ENCODE measurements around the gene RCBTB2. TPM values are rescaled to one million over a fixed set of nuclear protein-coding genes. Genes with fewer than 3 reads are reported as not detected.
A peak's percentile ranks its signal among the peaks of the same experiment; 100 is the strongest.

The RCBTB2 gene
- total and polyA plus RNA-seq, 9 of the 15 experiments (the other 6 are each of a cell fraction or from before 2014, with no cell fraction given) = 0.91 to 3.3 (median 1.5) TPM

- no peak for FAIRE-seq
- TF ChIP-seq SMARCC2 (IDR thresholded peaks at IDR 0.05; ENCODE audit: low read depth) (no peak), TRIM25 (IDR thresholded peaks at IDR 0.05; ENCODE audit: borderline replicate concordance) (no peak), ZNF785 (CRISPR knock-in tag; IDR thresholded peaks at IDR 0.05) (no peak), ZNF436 (CRISPR knock-in tag; IDR thresholded peaks at IDR 0.05) (no peak), NKRF (IDR thresholded peaks at IDR 0.05; ENCODE audit: borderline replicate concordance) (no peak), KAT8 (IDR thresholded peaks at IDR 0.05; ENCODE audit: low read depth) (no peak), FOXM1 (IDR thresholded peaks at IDR 0.05; ENCODE audit: low read depth) (no peak), FOXM1 (CRISPR knock-in tag; IDR thresholded peaks at IDR 0.05; ENCODE audit: low read depth) (no peak), RAD51 (IDR thresholded peaks at IDR 0.05; ENCODE audit: borderline replicate concordance, low read depth) (no peak), HMBOX1 (IDR thresholded peaks at IDR 0.05) (no peak), PHB2 (IDR thresholded peaks at IDR 0.05; ENCODE audit: low read depth) (no peak), ID3 (CRISPR knock-in tag; IDR thresholded peaks at IDR 0.05) (no peak), ID3 (tag; IDR thresholded peaks at IDR 0.05) (no peak), ZNF124 (CRISPR knock-in tag; IDR thresholded peaks at IDR 0.05) (no peak), ZNF212 (CRISPR knock-in tag; IDR thresholded peaks at IDR 0.05) (no peak), TEAD4 (IDR thresholded peaks at IDR 0.05; ENCODE audit: low read length) (no peak), TEAD4 (CRISPR knock-in tag; IDR thresholded peaks at IDR 0.05; ENCODE audit: borderline replicate concordance) (no peak), RBBP5 (IDR thresholded peaks at IDR 0.05; ENCODE audit: borderline replicate concordance, insufficient read depth, low read length, poor library complexity, severe bottlenecking) (no peak), FOXA1 (IDR thresholded peaks at IDR 0.05; ENCODE audit: borderline replicate concordance) (no peak)
These were observed 2.0 kb downstream of the RCBTB2 start for GRCh38 chr13:48530833-48531232.

More at GRCh38 chr13:48530833-48531232, 2.0 kb downstream of the RCBTB2 start:
- Histone ChIP-seq H3K79me2 (ENCODE audit: control insufficient read depth, insufficient read depth, low read length) (no peaks in the 10 kb centered on the region), H3K9me3 (replicated peaks; ENCODE audit: control insufficient read depth, insufficient read depth, low read depth, low read length) (no peaks in the 10 kb centered on the region), H2AFZ (ENCODE audit: low read depth, low read length) (peak overlapping the region; percentile 82; the same call in 1 of the 2 replicates), H3K36me3 (ENCODE audit: control insufficient read depth, insufficient read depth, low read length) (no peaks in the 10 kb centered on the region), H3K9ac (ENCODE audit: insufficient read depth in 1 of 2, low read depth in 2 of 2, low read length in 2 of 2) (no peak overlapping the region), H3K4me3 (no peak overlapping the region), H4K20me1 (replicated peaks; ENCODE audit: control insufficient read depth, insufficient read depth, low read length) (no peaks in the 10 kb centered on the region), H3K4me1 (replicated peaks in 1 of 2; ENCODE audit: control insufficient read depth in 2 of 2, insufficient read depth in 2 of 2, low read length in 2 of 2) (peaks cover 5 to 7% of the 10 kb centered on the region in 2 experiments; a peak in 4 of 5 replicates), H3K4me2 (ENCODE audit: insufficient read depth, low read length) (no peak overlapping the region; the same call in 1 of the 2 replicates), H3K27ac (ENCODE audit: extremely low read depth, low read depth, low read length) (no peak overlapping the region), H3K9me1 (ENCODE audit: control insufficient read depth, insufficient read depth, low read length) (no peaks in the 10 kb centered on the region), H3K27me3 (ENCODE audit: control insufficient read depth in 2 of 2, insufficient read depth in 2 of 2, low read length in 2 of 2) (no peaks in the 10 kb centered on the region)
- intact Hi-C loops (cut with micrococcal nuclease) (loop anchor here (5.0 kb wide), 1 partner anchor 46 kb away; no protein-coding TSS in a partner anchor), in situ Hi-C loops (cut with MboI) (no loop called here)
- WGBS (ENCODE audit: insufficient coverage, low coverage, missing lambda C conversion rate) = 34% methylated on average over 6 of the region's 6 CpGs
- no TSS peak for BruUV-seq (replicated peaks)
- POLR2A ChIA-PET = no interaction called here
- DNase-seq (ENCODE audit: extremely low read depth in 1 of 4, low spot score in 3 of 4) (no peak), ATAC-seq (no peak)
- CTCF ChIA-PET (ENCODE audit: low intra/inter-chr PET ratio) = no interaction called here
